HG03565 (cell line): Measurements from ENCODE around the gene PUM1.

Experiments
- ATAC-seq: cut with Tn5 transposase; IDR thresholded peaks from one replicate; pipeline ENCODE4 v1.9.1; 2021; ENCODE audit warnings: mild to moderate bottlenecking, moderate library complexity; ENCODE audit not compliant: unreplicated experiment

PUM1 gene

GRCh38 chr1:30895944-30896660, 169.4 kb downstream of the PUM1 start:
- no peak for ATAC-seq

GRCh38 chr1:30895382-30895943, 170.1 kb downstream of the PUM1 start:
- no peak for ATAC-seq

GRCh38 chr1:30894508-30894973, 171.0 kb downstream of the PUM1 start:
- ATAC-seq = no peak

GRCh38 chr1:30893776-30894507, 171.6 kb downstream of the PUM1 start:
- no peak for ATAC-seq

GRCh38 chr1:30892671-30893073, 172.8 kb downstream of the PUM1 start:
- no peak for ATAC-seq

GRCh38 chr1:30891227-30891552, 174.3 kb downstream of the PUM1 start:
- ATAC-seq = no peak

GRCh38 chr1:30890502-30891226, 174.9 kb downstream of the PUM1 start:
- ATAC-seq = no peak

- no peak for ATAC-seq
Observed at GRCh38 chr1:30889511-30889910, 176.0 kb downstream of the PUM1 start.

GRCh38 chr1:30888975-30889374, 176.5 kb downstream of the PUM1 start:
- no peak for ATAC-seq

GRCh38 chr1:30888391-30888790, 177.1 kb downstream of the PUM1 start:
- no peak for ATAC-seq

- no peak for ATAC-seq
Observed at GRCh38 chr1:30887485-30888315, 177.8 kb downstream of the PUM1 start.

- no peak for ATAC-seq
Observed at GRCh38 chr1:30886710-30887428, 178.6 kb downstream of the PUM1 start.

GRCh38 chr1:30885570-30886522, 179.7 kb downstream of the PUM1 start:
- ATAC-seq = no peak

- no peak for ATAC-seq
Observed at GRCh38 chr1:30884723-30885122, 180.8 kb downstream of the PUM1 start.

- ATAC-seq = no peak
Observed at GRCh38 chr1:30883389-30884172, 181.9 kb downstream of the PUM1 start.

- no peak for ATAC-seq
Observed at GRCh38 chr1:30882678-30883388, 182.7 kb downstream of the PUM1 start.
